Hematopoietic multipotent progenitor cell treated with erythropoietin and hydrocortisone succinate and interleukin-3 and kit ligand, for 8 days (in vitro differentiated cells): Measurements from ENCODE around the gene METTL27.
"Not testable (repeated sequence)": the region's sequence is repeated elsewhere in the genome, so short reads cannot be mapped to it uniquely, and the experiment has no call there.

ENCODE experiments used
- DNase-seq: peaks from one replicate; pipeline ENCODE4 v3.0.0-alpha.2; 2015

Gene METTL27, protein sequence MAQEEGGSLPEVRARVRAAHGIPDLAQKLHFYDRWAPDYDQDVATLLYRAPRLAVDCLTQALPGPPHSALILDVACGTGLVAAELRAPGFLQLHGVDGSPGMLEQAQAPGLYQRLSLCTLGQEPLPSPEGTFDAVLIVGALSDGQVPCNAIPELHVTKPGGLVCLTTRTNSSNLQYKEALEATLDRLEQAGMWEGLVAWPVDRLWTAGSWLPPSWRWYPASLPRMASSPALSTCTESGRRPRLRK

DNA sequence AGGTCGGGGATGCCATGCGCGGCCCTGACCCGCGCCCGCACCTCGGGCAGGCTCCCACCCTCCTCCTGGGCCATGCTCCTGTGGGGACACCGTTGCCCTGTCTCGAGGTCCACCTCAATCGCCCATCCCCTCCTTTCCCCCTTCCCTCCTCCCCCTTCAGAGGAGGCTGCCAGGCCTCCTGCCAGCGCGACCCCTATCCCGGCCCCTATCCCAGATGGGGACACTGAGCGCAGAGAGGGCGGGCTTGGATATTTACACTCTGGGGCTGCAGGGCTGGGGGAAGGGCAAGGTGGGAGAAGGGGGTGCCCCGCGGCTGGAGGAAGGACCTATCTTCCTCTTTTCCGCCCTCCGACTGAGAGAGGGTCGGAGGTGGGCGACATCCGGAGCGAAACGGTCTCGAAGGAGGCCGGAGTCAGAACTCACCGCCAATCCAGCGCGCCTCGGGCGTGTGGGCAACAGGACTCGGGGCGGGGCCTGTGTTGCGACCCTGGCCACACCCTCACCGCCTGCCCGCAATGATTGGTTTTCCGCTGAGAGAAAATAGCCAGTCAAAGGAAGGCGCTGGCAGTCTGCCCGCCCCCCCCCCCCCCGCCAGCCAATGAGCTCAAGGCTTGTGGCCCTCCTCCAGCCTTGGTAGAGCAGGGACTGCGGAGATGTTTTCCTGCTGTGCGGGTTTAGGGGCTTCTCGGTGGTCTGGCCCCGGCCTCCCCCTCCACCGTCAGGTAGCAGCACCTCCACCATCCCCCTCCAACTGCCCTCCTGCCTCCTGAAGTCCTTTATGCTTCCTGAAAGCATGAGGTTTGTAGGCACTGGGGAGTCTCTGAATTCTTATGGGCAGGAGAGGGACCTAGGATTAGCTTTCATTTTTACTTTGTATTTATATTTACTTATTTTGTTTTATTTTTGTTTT is at the start of gene METTL27:
Gene METTL27, minus strand, starts transcription at position 450 of the 910 bp plus-strand sequence. Its CDS starts 376 bp downstream, at position 74.
- peak; percentile 95 for DNase-seq

DNA sequence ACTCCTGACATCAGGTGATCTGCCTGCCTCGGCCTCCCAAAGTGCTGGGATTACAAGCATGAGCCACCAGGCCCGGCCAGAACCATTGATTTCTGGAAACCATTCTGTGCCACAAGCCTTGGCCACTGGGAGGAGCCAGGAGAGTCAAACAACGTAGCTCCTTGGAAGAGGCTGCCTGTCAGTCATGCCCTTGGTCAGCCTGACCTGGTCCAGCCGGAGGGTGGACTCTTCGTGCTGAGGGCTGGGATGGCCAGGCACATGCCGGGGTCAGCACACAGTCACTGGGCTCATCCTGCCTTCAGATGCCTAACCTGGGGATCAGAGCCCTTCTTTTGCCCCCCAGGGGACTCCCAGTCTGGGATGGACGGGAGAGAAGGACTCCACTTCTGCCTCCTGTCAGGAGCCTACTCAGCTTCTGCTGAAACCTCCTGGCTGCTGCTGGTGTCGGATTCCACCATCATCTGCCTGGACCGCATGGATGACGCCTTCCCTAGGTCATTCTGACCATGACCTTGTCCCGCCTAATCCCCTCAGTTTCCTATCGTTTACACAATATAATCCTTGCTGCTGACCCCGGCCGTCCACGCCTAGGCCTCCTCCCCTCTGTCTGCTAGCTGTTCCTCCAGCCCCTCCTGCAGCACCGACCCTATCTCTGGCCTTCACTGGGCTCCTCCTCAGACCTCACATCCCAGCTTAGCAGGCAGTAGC is 49.0 kb upstream of the METTL27 start:
- DNase-seq = no peak

DNA sequence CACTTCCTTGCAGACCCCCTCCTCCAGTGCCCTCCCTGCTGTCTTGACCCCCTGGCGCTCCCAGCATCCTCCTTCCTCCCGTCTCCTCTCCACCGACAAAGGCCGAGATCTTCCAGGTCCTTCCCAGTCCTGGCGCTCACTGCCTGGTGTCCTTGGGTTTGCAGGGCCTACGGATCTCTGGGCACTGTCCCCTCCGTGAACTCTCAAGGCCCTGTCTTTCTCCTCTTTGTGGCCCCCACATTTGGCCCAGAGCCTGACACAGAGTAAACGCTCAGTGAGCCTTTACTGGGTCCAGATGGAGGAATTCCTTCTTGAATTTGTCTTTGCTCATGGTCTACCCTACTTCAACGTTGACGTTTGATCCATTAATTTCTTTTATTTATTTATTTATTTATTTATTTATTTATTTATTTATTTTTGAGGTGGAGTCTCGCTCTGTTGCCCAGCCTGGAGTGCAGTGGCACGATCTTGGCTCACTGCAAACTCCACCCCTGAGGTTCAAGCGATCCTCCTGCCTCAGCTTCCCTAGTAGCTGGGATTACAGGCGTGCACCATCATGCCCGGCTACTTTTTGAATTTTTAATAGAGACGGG is 48.3 kb upstream of the METTL27 start:
- DNase-seq = no peak

DNA sequence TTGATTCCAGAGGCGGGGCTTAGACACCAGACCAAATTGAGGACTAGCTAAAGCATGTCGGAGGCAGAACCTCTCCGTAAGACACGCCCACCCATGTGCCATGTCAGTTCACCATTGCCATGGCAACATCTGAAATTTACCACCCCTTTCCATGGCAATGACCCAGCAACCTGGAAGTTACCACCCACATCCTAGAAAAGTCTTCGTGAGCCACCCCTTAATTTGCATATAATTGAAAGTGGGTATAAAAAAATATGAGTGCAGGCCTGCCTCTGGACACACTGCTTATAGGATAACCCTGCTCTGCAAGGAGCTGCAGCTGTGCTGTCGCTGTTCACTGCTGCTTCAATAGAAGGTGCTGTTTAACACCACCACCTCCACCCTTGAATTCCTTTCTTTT is 46.6 kb upstream of the METTL27 start:
- peak; percentile 87 for DNase-seq

DNA sequence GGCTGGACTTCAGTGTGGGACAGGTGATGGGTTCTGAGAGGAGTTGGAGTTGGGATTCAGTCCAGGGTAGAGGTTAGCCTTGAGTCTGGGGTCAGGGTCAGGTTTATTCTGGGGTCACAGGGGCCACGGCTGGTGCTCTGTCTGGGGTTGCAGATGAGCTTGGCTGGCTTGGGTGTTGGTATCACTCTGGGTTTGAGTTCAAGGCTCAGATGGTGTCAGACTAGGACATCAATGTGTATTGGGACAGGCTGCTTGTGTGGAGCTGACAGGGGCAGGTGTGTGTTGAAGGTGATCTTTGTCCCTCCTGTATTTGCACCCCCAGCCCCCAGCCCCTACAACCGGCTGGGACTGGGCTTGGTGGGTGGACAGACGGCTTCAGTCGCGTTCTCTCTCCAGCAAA is 45.4 kb upstream of the METTL27 start:
- DNase-seq = no peak

DNA sequence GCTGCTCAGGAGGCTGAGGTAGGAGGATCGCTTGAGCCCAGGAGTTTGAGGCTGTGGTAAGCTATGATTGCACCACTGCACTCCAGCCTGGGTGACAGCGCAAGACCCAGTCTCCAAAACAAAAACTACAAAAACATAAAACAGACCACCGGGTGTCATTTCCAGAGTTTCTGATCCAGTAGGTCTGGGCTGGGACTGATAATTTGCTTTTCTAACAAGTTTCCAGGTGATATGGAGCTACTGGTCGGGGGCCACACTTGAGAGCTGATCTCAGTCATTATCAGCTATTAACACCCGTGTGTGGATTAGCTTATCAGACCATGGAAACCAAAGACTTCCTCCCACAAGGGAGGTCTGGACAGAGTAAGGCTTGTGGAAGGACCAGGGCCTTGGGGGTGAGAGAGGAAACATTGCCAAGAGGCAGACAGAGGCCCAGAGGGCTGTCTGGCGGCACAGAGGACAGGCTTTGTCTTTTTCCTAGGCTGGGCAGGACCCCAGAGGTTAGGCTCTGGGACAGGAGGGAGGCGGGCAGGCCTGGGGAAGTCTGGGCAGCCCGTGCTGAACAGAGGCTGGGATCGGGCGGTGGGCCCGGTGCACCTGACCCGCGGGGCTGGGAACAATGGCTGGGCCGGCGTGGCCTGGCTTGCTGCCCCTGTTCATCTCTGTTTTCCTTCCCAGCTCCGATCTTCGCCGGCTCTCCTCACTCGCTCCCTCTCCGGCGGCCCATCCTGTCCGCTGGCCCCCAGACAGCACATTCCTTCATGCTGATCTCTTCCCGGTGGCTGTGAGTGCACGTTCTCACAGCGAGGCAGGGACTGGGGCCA is 43.9 kb upstream of the METTL27 start:
- DNase-seq = peak; percentile 99

DNA sequence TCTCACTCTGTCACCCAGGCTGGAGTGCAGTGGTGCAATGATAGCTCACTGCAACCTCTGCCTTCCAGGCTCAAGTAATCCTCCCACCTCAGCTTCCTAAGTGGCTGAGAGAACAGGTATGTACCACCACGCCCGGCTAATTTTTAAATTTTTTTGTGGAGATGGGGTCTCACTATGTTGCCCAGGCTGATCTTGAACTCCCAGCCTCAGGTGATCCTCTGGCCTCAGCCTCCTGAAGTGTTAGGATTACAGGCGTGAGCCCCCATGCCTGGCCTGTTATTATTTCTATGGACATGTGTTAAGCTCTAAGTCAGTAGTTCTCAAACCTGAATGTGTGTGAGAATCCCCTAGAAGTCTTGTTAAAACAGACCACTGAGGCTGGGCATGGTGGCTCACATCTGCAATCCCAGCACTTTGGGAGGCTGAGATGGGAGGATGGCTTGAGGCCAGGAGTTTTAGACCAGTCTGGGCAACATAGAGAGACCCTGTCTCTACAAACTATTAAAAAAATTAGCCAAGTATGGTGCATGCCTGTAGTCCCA is 43.2 kb upstream of the METTL27 start:
- no peak for DNase-seq

DNA sequence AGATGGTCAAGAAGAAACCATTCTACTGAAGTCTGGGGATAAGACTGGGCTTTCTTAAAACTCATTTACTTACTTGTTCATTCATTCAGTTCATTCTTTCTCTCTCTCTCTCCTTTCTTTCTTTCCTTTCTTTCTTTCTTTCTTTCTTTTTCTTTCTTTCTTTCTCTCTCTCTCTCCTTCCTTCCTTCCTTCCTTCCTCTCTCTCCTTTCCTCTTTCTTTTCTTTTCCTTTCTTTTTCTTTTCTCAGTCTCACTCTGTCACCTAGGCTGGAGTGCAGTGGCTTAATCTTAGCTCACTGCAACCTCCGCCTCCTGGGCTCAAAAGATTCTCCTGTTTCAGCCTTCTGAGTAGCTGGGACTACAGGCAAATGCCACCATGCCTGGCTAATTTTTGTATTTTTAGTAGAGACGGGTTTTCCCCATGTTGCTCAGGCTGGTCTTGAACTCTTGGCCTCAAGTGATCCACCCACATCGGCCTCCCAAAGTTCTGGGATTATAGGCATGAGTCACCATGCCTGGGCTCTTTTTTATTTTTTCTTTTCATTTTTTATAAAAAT is 42.6 kb upstream of the METTL27 start:
- not testable (repeated sequence) for DNase-seq

DNA sequence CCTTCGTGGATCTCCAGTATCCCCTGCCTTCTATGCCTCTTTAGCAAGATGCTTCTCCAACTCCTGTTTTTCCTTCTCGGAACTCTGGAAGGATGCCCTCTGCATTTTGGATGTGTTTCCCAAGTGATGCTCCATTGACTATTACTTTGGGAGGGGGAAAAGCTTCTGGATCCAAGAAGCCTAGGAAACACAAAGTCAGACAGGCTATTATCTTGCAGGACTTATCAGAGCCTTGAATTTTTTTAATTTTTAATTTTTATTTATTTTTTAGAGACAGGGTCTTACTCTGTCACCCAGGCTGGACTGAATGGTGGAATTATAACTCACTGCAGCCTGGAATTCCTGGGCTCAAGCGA is 39.7 kb upstream of the METTL27 start:
- no peak for DNase-seq

DNA sequence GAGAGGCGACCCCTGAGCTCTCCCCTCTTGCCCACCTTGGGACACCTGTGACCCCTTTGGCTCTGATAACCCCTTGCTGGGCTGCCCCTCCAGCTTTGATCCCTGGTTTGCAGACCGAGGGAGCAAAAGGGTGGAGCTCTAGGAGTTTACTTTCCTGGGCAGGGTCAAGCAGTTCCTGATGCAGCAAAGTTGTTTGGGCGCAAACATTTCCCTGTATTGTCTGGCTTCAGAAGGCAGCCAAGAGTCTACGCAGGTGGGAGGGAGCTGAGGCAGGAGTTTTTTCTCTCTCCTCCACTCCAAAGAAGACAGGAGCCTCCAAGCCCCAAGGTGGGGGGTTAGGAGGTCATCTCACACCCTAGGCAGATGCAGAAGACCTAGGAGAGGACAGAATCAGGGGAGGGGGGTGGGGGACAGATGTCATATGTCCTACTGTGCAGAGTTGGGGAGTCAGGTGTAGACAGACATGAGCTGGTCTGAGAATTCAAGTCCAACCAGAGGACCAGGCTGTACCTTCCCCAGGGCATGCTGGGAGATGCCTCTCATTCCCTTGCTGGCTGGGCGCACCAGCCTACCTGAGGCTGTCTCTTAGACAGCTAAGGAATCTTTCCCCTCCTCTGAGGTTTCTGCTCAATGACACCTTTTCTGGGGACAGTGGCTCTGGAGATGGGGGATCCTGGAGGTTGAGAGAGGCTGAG is 39.2 kb upstream of the METTL27 start:
- no peak for DNase-seq

DNA sequence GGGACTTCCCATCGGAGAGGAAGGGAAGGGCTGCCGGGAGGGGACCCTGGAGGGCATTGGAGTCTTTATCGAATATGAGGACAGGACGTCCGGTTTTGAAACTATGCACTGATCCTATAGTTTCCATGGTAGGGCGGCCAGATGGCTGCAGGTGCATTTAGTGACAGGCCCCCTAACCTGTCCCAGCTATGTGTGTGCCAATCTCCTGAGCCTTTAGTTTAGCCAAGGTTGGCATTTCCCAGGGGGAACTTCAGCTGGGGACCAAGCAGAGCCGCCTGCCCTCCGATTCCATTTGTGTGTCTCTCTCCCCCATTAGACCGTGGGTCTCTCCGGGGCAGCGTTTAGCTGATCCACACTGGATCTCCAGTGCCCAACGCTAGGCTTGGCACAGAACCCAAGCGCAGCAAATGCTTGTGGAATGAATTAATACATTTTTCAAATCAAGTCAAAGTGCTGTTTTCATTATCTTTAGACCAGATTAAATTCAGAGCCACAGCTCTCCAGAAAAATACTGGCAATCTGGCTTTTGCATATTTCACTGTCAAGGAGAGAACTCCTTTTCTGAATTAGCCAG is 38.5 kb upstream of the METTL27 start:
- DNase-seq = no peak

DNA sequence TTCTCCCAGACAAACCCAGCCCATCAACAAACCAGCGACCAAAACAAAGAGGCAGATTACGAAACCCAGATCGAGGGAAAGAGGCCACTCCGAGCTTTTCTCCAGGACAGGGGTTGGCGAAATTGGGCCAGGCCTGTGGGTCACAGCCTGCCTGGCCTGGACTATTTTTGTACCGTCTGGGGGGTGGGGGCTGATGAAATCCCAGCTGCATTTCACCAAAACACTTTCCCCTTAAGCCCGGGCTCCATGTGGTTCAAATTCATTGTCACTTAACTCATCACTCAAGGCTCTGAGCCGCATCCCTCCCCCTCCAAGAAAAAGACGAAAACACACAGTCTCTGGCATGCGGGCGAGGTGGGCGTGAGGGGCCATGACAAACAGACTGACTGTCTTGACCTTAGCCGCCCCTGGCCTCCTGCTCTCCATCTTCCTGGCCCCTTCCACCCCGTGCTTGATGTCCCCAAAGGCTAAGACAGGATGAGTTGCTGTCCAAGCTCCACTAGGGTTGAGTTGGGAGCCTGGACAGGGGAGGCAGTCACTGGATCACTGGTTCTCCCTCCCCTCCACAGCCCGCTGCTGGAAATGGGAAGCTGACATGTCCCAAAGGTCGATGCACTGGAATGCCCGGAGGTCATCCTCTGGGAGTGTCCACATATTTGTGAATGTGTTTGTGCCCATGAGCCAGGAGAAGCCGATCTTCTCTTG is 37.8 kb upstream of the METTL27 start:
- no peak for DNase-seq

DNA sequence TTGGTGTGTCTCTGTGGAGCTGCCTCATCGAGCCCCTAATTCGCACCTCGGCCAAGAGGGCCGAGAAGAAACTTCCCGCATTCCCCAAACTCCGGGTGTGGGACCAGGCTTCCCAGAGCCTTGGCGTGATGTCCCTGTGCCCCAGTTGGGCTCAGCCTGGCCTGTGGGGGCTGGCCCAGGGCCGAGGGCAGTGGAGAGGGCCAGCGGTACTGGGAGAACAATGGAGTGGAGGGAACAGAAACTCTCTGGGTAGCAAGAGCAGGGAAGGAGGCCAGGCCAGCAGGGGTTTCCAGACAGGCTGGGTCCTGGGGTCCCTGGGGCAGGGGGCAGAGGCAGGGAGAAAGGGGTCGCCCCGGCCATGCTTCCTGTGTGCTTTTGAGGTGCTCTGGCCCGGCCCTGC is 34.7 kb upstream of the METTL27 start:
- DNase-seq = no peak

DNA sequence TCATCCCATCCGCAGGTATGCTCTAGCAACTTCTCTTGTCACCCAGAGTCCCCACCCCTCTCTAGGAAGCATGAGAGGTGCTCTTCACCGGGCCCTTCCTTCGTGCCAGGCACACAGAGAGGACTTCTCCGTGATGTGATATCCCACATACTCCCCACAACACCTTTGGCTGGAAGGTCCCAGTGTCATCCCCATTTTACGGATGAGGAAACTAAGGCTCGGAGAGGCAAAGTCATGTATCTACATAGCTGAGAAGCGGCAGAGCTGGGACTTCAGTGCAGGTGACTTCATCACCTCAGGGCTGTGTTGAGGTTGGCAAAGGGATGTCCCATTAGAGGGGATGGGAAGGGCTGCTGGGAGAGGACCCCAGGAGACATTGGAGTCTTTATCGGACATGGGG is 34.0 kb upstream of the METTL27 start:
- no peak for DNase-seq

DNA sequence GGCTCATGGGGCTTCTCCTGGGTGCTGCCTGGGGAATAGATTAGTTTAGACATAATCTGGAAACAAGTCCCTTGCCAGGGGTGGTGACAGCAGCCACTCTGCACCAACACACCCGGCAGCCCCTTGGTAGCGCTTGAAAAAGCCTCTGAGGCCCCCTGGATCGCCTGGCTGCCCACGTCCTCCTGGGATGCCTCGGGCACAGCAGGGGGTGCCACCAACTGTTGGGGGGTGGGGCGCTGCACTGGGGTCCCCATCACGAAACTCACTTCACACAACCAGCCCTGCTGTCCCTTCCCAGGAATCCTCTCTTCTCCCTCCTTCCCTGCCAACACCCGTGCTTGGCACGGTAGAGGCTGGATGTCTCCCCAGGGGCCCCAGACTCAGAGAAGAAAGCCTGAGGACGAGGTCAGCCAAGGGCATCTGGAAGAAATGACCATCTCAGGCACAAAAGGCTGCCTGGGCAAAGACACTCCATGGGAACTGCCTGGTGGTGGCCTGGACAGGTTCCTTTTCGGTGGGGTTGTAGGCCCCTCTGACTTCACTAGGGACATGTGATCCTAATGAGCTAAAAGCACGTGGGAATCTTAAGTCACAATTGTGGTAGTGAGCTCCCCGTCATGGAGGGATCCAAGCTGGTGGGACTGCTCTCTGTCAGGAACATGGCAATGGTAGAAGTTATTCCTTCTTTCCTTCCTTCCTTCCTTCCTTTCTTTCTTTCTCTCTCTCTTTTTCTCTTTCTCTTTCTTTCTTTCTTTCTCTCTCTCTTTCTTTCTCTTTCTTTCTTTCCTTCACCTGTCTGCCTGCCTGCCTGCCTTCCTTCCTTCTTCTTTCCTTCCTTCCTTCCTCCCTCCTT is 30.0 kb upstream of the METTL27 start:
- DNase-seq = no peak

DNA sequence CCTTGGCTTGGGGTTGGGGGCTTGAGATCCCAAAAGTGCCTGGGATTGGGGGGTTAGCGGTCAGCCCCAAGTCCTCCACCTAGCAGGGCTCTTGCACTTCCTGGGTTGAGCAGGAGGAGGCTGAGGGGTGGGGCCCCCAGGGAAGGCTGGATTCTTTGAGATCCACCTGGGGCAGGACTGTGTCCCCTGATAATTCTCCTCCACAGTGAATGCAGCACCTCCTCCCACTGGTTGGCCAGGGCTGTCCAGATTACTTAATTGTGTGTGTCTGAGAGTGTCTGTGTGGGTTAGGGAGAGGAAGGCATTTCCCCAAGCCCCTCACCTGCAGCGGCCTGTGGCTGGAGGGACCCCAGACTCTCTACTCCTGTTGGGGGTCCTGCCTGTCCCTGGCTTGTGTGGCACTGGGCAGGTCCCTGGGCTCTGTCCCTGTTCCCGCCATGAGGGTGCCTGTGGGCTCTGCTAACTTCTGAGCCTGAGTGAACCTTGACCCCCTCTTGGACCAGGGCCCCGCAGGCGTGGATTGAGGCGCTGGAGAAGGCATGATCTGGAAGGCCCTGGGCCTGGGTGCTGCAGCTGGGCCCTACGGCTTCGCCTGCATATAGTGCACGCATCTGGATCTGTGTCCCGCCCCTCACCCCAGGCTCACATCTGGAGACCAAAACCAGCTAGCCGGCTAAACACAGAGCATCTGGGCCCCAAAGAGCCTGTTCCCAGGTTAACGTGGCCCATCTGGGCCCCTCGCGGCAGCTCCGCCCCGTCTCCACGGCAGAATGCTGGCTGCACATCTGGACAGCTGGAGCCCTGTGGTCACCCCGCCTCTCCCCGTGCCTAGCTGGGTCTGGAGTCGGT is 29.1 kb upstream of the METTL27 start:
- DNase-seq = no peak

DNA sequence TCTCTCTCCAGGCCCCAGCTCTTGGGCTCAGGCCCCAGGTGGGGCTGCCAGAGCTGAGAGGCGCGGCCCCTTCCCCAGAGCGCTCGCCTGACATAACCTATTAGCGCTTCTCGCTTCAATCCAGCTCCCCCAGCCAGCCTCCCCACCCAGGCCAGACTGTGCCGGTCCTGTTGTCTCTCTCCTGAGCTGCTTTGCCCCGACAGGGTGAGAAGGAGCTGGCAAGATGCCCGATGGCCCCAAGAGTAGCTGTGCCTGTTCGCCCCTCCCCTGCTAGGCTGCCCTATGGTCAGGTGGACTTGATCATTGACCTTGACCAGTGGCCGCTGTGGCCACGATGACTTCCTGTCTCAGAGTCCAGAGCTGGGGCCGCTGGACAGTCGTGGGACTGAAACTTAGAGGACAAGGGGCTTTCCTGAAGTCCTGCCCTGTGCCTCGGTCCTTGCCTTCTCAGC is 27.8 kb upstream of the METTL27 start:
- DNase-seq = no peak
